Heart left ventricle (tissue), 16 donors: ENCODE data around the gene SMG9. TPM values are rescaled to one million over a fixed set of nuclear protein-coding genes. Genes with fewer than 3 reads are reported as not detected.

Experiments
- ATAC-seq, 4 donors: fragments of 200-7000 bp; cut with Tn5 transposase; one replicate each; pipeline ENCODE4 v1.9.1; 2020 to 2022; ENCODE audit warnings: moderate library complexity in 4 of 4, mild to moderate bottlenecking in 3 of 4, moderate number of reproducible peaks in 1 of 4
- DNase-seq, 5 donors: peaks; one replicate each; pipeline ENCODE4 v3.0.0-alpha.2; 2020
- H3K27ac ChIP-seq, 12 donors: fragments of 200-600 bp; sonication (generic) in 4 of 12; one replicate each; pipeline versions ENCODE4 v1.5.0 to v1.8.0; 2016 to 2022; ENCODE audit warnings: mild to moderate bottlenecking in 2 of 12
- H3K27me3 ChIP-seq, 9 donors: fragments of 200-600 bp; sonication (generic) in 2 of 9; one replicate each; pipeline versions ENCODE4 v1.5.1 to v1.8.0; 2016 to 2022; ENCODE audit warnings: mild to moderate bottlenecking in 3 of 9
- H3K36me3 ChIP-seq, 9 donors: fragments of 200-600 bp; sonication (generic) in 2 of 9; one replicate each; pipeline versions ENCODE4 v1.5.0 to v1.8.0; 2018 to 2022; ENCODE audit warnings: mild to moderate bottlenecking in 2 of 9
- H3K4me1 ChIP-seq, 12 donors: fragments of 200-600 bp; sonication (generic) in 4 of 12; one replicate each; pipeline versions ENCODE4 v1.5.0 to v1.8.0; 2016 to 2022; ENCODE audit warnings: mild to moderate bottlenecking in 3 of 12
- H3K4me3 ChIP-seq, 12 donors: fragments of 200-600 bp; sonication (generic) in 4 of 12; one replicate each; pipeline versions ENCODE4 v1.5.0 to v1.8.0; 2017 to 2022; ENCODE audit warnings: mild to moderate bottlenecking in 9 of 12, moderate library complexity in 4 of 12
- H3K9me3 ChIP-seq, 12 donors: fragments of 200-600 bp; sonication (generic) in 4 of 12; one replicate each; pipeline versions ENCODE4 v1.5.0 to v1.8.0; 2016 to 2022; ENCODE audit warnings: mild to moderate bottlenecking in 1 of 12
- POLR2A ChIP-seq, 2 donors: fragments of 450-650 bp; IDR thresholded peaks; one replicate each; pipeline ENCODE4 v1.6.1; 2017; ENCODE audit warnings: antibody characterized with exemption in 2 of 2, mild to moderate bottlenecking in 2 of 2, moderate library complexity in 2 of 2
- WGBS, 4 donors: extraction: QIAGEN DNeasy Blood & Tissue Kit in 2 of 4; methylation state at CpG; one replicate each; pipeline versions ENCODE4 v1.1.5 to v1.1.7; 2013 to 2018; 5-methylcytosine and 5-hydroxymethylcytosine counted together
- intact Hi-C, 10 donors: fragments of 100-400 bp; cut with DNase I; formaldehyde crosslinking; loops; one replicate each; pipeline versions ENCODE4 v1.11.1 to v1.14.2; 2022
- polyA plus RNA-seq, 2 donors: library from polyadenylated mRNA; stranded (reverse); fragments of 200-250 nt; gene quantifications; one replicate each; pipeline ENCODE4 v1.2.3, GENCODE V29; 2013
- total RNA-seq, 9 donors: library from RNA; depleted of rRNA in 2 of 9; stranded (reverse); fragments of >200 nt in 2 of 9; fragmentation: NEBNext Ultra II Directional in 3 of 9; extraction: Animal tissue kit (Norgen Biotek cat#: 25700) in 3 of 9; gene quantifications; one replicate each; pipeline versions ENCODE4 v1.1.0 to v1.2.4, GENCODE V29; 2016 to 2023
- TF ChIP-seq, protein P1 (sequence below), 12 donors: fragments of 200-600 bp; sonication (generic) in 4 of 12; IDR thresholded peaks; one replicate each; pipeline versions ENCODE4 v1.5.0 to v1.8.0; 2018 to 2022; ENCODE audit warnings: antibody characterized with exemption in 12 of 12, mild to moderate bottlenecking in 5 of 12
- donor health status: ischemic (EF 13 %, LVEDD 7.1; RV severe dilation, severe dysfunction).
- donor health status: healthy with polysubstance abuse.
- donor health status: DM: no; HTN: yes; CAD: no.
- donor health status: DM: no; HTN: no; CAD: no.
- donor health status: ischemic (EF 25% LVEDD 6.9; RV normal size, moderate dysfunction).
- donor health status: ischemic (EF 25% LVEDD 5.7; RV mildly dilated, moderate dysfunction).
- donor health status: healthy.
- donor health status: DM: yes; HTN: yes; CAD: no.
- donor health status: ischemic (EF 35%, LVEDD 5.7; RV mildly dilated, moderate dysfunction).
- donor health status: nonischemic (EF 11% LVEDD 7.7; RV severe dilation, severe dysfunction).
- donor health status: DM: yes; HTN: yes; CAD: no.
- donor health status: PGD.
- donor health status: ischemic (EF 29% LVEDD 5.4; RV normal size, mild dysfunction).
- donor health status: nonischemic (EF 23%, LVEDD 6.1; RV moderate dilation, normal function).

Gene SMG9
- total and polyA plus RNA-seq, 11 donors, result 5.8 to 27.7 (median 14.9) TPM

- Histone ChIP-seq H3K9me3 (peaks cover 0 to 11% (median 0%) of the 10 kb centered on the region in 12 donors), H3K4me1 (no peaks in the 10 kb centered on the region), H3K27ac (no peak overlapping the region), H3K27me3 (no peaks in the 10 kb centered on the region), H3K4me3 (no peak overlapping the region), H3K36me3 (no peaks in the 10 kb centered on the region)
- 53 to 84% (median 64%) methylated on average over 2 of the region's 2 CpGs for WGBS, 4 donors
- ATAC-seq (no peak), DNase-seq (no peak)
- TF ChIP-seq POLR2A (IDR thresholded peaks at IDR 0.05), result no peak
- TF ChIP-seq, protein P1, sequence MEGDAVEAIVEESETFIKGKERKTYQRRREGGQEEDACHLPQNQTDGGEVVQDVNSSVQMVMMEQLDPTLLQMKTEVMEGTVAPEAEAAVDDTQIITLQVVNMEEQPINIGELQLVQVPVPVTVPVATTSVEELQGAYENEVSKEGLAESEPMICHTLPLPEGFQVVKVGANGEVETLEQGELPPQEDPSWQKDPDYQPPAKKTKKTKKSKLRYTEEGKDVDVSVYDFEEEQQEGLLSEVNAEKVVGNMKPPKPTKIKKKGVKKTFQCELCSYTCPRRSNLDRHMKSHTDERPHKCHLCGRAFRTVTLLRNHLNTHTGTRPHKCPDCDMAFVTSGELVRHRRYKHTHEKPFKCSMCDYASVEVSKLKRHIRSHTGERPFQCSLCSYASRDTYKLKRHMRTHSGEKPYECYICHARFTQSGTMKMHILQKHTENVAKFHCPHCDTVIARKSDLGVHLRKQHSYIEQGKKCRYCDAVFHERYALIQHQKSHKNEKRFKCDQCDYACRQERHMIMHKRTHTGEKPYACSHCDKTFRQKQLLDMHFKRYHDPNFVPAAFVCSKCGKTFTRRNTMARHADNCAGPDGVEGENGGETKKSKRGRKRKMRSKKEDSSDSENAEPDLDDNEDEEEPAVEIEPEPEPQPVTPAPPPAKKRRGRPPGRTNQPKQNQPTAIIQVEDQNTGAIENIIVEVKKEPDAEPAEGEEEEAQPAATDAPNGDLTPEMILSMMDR (IDR thresholded peaks at IDR 0.05), result no peak
- intact Hi-C loops, result no loop called here
Measured at GRCh38 chr19:43708716-43709115, 46.0 kb downstream of the SMG9 start.

DNA sequence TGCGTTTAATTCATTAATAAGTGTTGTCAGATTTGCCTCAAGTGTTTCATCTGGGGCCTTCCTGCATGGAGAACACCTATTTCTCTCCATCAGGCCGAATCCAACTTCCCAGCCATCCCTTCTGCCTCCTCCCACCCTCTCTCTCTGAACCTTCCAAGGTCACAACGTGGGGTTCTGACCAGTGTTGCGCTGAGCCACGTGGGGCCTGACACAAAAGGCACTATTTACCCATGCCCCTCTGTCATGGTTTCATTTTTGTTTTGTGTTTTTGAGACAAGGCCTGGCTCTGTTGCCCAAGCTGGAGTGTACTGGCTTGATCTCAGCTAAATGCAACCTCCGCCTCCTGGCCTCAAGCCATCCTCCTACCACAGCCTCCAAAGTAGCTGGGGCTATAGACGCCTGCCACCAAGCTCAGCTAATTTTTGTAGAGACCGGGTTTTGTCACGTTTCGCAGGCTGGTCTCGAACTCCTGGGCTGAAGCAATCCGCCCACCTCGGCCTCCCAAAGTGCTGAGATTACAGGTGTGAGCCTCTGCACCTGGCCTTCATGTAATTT is 47.5 kb downstream of the SMG9 start:
- DNase-seq (no peak), ATAC-seq (no peak)
- Histone ChIP-seq H3K4me3 (no peak overlapping the region), H3K9me3 (peaks cover 0 to 11% (median 0%) of the 10 kb centered on the region in 12 donors), H3K27me3 (no peaks in the 10 kb centered on the region), H3K27ac (no peak overlapping the region), H3K4me1 (no peaks in the 10 kb centered on the region), H3K36me3 (no peaks in the 10 kb centered on the region)
- intact Hi-C loops, result no loop called here
- WGBS, 4 donors, result 79 to 88% (median 85%) methylated on average over 13 of the region's 13 CpGs
- no peak for TF ChIP-seq POLR2A (IDR thresholded peaks at IDR 0.05)
- TF ChIP-seq, protein P1 (IDR thresholded peaks at IDR 0.05), result no peak

DNA sequence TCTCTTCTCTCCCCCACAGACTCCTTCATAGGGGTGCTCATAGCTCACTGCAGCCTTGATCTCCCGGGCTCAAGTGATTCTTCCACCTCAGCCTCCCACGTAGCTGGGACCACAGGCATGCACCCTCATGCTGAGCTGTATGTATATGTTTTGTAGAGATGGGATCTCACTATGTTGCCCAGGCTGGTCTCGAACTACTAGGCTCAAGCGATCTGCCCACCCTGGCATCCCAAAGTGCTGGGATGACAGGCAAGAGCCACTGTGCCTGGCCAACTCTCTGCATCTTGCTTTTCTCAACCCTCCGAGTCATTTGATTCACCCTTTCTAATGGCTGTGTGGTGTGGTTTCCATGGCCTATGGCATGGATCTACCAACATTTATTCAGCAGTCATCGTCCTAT is 49.0 kb downstream of the SMG9 start:
- H3K4me3 ChIP-seq, result no peak overlapping the region
- TF ChIP-seq POLR2A (IDR thresholded peaks at IDR 0.05), result no peak
- DNase-seq, result no peak
- 76 to 91% (median 79%) methylated on average over 6 of the region's 6 CpGs for WGBS, 4 donors
- no peak for ATAC-seq
- no peaks in the 10 kb centered on the region for H3K27me3 ChIP-seq
- H3K36me3 ChIP-seq, result no peaks in the 10 kb centered on the region
- H3K4me1 ChIP-seq, result peaks cover 0 to 12% (median 0%) of the 10 kb centered on the region in 12 donors
- intact Hi-C loops, result no loop called here
- H3K9me3 ChIP-seq, result peaks cover 0 to 11% (median 0%) of the 10 kb centered on the region in 12 donors
- no peak overlapping the region for H3K27ac ChIP-seq

- TF ChIP-seq, protein P1 (IDR thresholded peaks at IDR 0.05), result no peak
- no peak for TF ChIP-seq POLR2A (IDR thresholded peaks at IDR 0.05)
- no peak for DNase-seq
- Histone ChIP-seq H3K9me3 (peaks cover 0 to 10% (median 0%) of the 10 kb centered on the region in 12 donors), H3K27me3 (peaks cover 0 to 14% (median 0%) of the 10 kb centered on the region in 9 donors), H3K4me3 (no peak overlapping the region), H3K4me1 (peaks cover 0 to 28% (median 9%) of the 10 kb centered on the region in 12 donors), H3K27ac (no peak overlapping the region), H3K36me3 (no peaks in the 10 kb centered on the region)
- ATAC-seq, result no peak
- 62 to 71% (median 67%) methylated on average over 7 of the region's 7 CpGs for WGBS, 4 donors
- intact Hi-C loops, result no loop called here
Measured at GRCh38 chr19:43704002-43704705, 50.6 kb downstream of the SMG9 start.
